PC-9 (cell line): ENCODE measurements around the gene LSP1.

Source experiments
- EZH2 ChIP-seq: fragments of 200-600 bp; sonication (generic); IDR thresholded peaks from 2 replicates; pipeline ENCODE4 v1.8.0; 2017; ENCODE audit warnings: antibody characterized with exemption, low read depth
- TF ChIP-seq, protein P1 (sequence below): fragments of 200-600 bp; sonication (generic); conservative IDR thresholded peaks from 2 replicates; pipeline ENCODE4 v1.6.1; 2017; ENCODE audit warnings: mixed run types, antibody characterized with exemption, mild to moderate bottlenecking, moderate library complexity

DNA sequence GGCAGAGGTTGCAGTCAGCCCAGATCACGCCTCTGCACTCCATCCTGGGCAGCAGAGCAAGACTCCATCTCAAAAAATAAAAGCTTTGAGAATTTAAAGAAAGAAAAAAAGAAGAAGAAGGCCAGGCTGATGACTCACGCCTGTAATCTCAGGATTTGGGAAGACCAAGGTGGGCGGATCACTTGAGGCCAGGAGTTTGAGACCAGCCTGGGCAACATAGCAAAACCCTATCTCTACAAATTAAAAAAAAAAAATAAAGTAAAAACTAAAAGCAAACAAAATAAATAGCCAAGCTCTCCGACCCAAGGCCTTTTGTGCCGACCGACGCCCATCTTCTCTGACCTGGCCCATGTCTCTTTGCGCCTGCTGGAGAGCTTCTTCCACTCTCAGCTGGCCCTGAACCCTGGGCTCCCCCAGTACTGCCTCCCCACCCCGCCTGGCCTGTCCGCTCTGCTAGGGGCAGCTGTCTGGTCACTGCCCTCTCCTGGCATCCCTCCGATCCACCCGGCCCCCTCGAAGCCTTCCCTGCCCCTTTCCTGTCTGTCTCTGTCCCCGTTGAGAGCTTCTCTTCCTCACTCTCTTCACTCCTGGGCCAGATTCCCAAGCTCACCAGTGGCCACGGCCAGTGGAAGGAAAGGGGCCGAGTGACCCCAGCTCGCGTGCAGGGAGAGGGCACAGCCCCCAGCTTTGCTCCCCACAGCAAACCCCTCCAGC lies 4.8 kb upstream of the LSP1 start:
- TF ChIP-seq, protein P1, sequence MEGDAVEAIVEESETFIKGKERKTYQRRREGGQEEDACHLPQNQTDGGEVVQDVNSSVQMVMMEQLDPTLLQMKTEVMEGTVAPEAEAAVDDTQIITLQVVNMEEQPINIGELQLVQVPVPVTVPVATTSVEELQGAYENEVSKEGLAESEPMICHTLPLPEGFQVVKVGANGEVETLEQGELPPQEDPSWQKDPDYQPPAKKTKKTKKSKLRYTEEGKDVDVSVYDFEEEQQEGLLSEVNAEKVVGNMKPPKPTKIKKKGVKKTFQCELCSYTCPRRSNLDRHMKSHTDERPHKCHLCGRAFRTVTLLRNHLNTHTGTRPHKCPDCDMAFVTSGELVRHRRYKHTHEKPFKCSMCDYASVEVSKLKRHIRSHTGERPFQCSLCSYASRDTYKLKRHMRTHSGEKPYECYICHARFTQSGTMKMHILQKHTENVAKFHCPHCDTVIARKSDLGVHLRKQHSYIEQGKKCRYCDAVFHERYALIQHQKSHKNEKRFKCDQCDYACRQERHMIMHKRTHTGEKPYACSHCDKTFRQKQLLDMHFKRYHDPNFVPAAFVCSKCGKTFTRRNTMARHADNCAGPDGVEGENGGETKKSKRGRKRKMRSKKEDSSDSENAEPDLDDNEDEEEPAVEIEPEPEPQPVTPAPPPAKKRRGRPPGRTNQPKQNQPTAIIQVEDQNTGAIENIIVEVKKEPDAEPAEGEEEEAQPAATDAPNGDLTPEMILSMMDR: no peak
- TF ChIP-seq EZH2: no peak
